Gastroesophageal sphincter (tissue), 4 donors: ENCODE measurements around the gene IFITM5. TPM values are rescaled to one million over a fixed set of nuclear protein-coding genes. Genes with fewer than 3 reads are reported as not detected.

ENCODE experiments used
- ATAC-seq: fragments of 150-250 bp; one replicate; pipeline ENCODE4 v1.9.1; 2016; ENCODE audit warnings: mild to moderate bottlenecking, moderate library complexity
- H3K27ac ChIP-seq, 4 donors: fragments of 200-600 bp; sonication (generic) in 3 of 4; 1 replicate in 3 of 4; 2 replicates in 1 of 4; pipeline ENCODE4 v1.5.1; 2016 to 2019
- H3K27me3 ChIP-seq: fragments of 200-600 bp; sonication (generic); one replicate; pipeline ENCODE4 v1.5.1; 2019
- H3K36me3 ChIP-seq, 2 donors: fragments of 200-600 bp; sonication (generic); one replicate each; pipeline ENCODE4 v1.5.1; 2019; ENCODE audit warnings: control low read depth in 1 of 2
- H3K4me1 ChIP-seq, 3 donors: fragments of 200-600 bp; sonication (generic); 1 replicate in 2 of 3; 2 replicates in 1 of 3; pipeline ENCODE4 v1.5.1; 2016 to 2019; ENCODE audit warnings: control low read depth in 2 of 3
- H3K4me3 ChIP-seq, 2 donors: fragments of 200-600 bp; sonication (generic); one replicate each; pipeline ENCODE4 v1.5.1; 2019; ENCODE audit warnings: mild to moderate bottlenecking in 1 of 2, moderate library complexity in 1 of 2
- H3K9me3 ChIP-seq, 3 donors: fragments of 200-600 bp; sonication (generic); one replicate each; pipeline ENCODE4 v1.5.1; 2017 to 2019; ENCODE audit warnings: control low read depth in 2 of 3
- EP300 ChIP-seq: sonication (generic); formaldehyde crosslinking; IDR thresholded peaks from one replicate; pipeline ENCODE4 v1.6.1; 2017; ENCODE audit warnings: antibody characterized with exemption, mild to moderate bottlenecking
- POLR2A ChIP-seq, 2 donors: fragments of 450-650 bp; IDR thresholded peaks; one replicate each; pipeline ENCODE4 v1.6.1; 2017; ENCODE audit warnings: antibody characterized with exemption in 2 of 2, mild to moderate bottlenecking in 2 of 2, moderate library complexity in 1 of 2
- POLR2AphosphoS5 ChIP-seq: sonication (generic); formaldehyde crosslinking; IDR thresholded peaks from one replicate; pipeline ENCODE4 v1.6.1; 2017; ENCODE audit warnings: antibody characterized with exemption
- WGBS, 2 donors: methylation state at CpG; one replicate each; pipeline ENCODE4 v1.1.5; 2018; ENCODE audit warnings: low coverage in 1 of 2; 5-methylcytosine and 5-hydroxymethylcytosine counted together
- total RNA-seq, 4 donors: library from RNA; depleted of rRNA; stranded (reverse); fragments of >200 nt; gene quantifications; one replicate each; pipeline ENCODE4 v1.1.0, GENCODE V29; 2016
- TF ChIP-seq, protein P1 (sequence below), 4 experiments: fragments of 200-600 bp in 2 of 4; fragments of 450-650 bp in 2 of 4; sonication (generic) in 1 of 4; IDR thresholded peaks; one replicate each; pipeline ENCODE4 v1.5.1; 2017 to 2019; ENCODE audit warnings: antibody characterized with exemption in 4 of 4, mild to moderate bottlenecking in 2 of 4, moderate library complexity in 2 of 4

IFITM5 gene
- total RNA-seq, 4 donors from 2014 or later, result not detected

DNA sequence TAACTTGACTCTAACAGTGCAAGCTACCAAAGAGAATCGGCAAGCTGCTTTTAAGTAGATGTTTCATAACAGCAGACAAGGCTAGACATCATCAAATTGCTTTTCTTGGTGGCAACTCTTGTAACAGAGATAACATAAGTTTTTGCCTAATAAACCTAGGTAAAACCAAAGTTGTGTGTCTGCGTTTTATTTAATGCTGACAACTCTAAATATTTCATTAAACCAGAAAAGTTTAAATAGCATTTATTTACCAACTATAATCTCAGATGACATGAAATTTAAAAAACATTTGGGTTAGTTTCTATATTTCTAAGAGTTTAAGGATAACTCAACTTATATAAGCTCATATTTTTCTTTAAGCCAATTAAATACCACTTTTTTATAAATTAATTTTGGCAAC lies 40.6 kb upstream of the IFITM5 start:
- 88 to 96% methylated on average over 2 of the region's 2 CpGs for WGBS, 2 donors
- no peak overlapping the region for H3K4me3 ChIP-seq
- no peak overlapping the region for H3K27ac ChIP-seq
- ATAC-seq, result no peak
- no peaks in the 10 kb centered on the region for H3K27me3 ChIP-seq
- H3K36me3 ChIP-seq, result no peaks in the 10 kb centered on the region
- no peak for TF ChIP-seq POLR2AphosphoS5
- TF ChIP-seq POLR2A (IDR thresholded peaks at IDR 0.05), result no peak
- TF ChIP-seq, protein P1, sequence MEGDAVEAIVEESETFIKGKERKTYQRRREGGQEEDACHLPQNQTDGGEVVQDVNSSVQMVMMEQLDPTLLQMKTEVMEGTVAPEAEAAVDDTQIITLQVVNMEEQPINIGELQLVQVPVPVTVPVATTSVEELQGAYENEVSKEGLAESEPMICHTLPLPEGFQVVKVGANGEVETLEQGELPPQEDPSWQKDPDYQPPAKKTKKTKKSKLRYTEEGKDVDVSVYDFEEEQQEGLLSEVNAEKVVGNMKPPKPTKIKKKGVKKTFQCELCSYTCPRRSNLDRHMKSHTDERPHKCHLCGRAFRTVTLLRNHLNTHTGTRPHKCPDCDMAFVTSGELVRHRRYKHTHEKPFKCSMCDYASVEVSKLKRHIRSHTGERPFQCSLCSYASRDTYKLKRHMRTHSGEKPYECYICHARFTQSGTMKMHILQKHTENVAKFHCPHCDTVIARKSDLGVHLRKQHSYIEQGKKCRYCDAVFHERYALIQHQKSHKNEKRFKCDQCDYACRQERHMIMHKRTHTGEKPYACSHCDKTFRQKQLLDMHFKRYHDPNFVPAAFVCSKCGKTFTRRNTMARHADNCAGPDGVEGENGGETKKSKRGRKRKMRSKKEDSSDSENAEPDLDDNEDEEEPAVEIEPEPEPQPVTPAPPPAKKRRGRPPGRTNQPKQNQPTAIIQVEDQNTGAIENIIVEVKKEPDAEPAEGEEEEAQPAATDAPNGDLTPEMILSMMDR (IDR thresholded peaks at IDR 0.05), result no peak
- no peak for TF ChIP-seq EP300
- H3K4me1 ChIP-seq, result peaks cover 0 to 21% (median 12%) of the 10 kb centered on the region in 3 donors
- no peaks in the 10 kb centered on the region for H3K9me3 ChIP-seq

DNA sequence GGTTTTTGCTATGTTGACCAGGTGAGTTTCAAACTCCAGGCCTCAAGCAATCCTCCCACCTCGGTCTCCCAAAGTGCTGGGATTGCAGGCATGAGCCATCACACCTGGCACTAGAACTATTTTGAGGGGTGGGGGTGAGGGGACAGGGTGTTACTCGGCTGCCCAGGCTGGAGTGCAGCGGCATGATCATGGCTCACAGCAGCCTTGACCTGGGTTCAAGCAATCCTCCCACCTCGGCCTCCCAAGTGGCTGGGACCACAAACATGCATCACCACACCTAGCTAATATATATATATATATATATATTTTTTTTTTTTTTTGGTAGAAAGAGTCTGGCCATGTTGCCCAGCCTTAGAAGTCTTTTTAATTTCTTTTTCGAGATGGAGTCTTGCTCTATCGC lies 38.4 kb upstream of the IFITM5 start:
- Histone ChIP-seq H3K36me3 (no peaks in the 10 kb centered on the region), H3K27ac (no peak overlapping the region), H3K4me3 (no peak overlapping the region), H3K9me3 (no peaks in the 10 kb centered on the region), H3K27me3 (no peaks in the 10 kb centered on the region), H3K4me1 (peaks cover 0 to 26% (median 12%) of the 10 kb centered on the region in 3 donors)
- 86 to 100% methylated on average over 2 to 5 of the region's 6 CpGs for WGBS, 2 donors
- TF ChIP-seq, protein P1 (IDR thresholded peaks at IDR 0.05), result no peak
- TF ChIP-seq POLR2A (IDR thresholded peaks at IDR 0.05), result no peak
- TF ChIP-seq POLR2AphosphoS5, result no peak
- no peak for TF ChIP-seq EP300
- ATAC-seq, result no peak

DNA sequence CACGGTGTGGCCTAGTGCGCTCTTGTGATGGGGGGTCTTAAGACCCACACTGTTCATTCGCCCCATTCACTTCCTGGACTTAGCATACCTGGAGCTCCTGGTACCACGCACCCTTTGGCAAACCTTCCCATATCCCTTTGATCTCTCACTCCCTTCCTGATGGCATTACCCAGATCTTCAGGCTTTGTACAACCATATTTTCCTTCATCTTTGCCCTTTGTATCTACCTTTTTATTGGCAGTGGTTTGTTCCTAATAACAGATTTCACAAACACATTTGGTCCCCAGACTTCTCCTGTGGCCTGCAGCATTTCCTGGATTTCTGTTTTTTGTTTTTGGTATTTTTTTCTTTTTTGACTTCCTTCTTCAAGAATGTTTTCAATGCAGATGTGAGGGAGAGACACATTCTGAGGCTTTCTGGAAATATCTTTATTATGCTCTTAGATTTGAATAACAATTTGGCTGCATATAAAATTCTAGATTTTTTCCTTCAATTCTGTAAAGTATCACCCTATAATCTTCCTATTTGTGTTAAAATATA lies 37.4 kb upstream of the IFITM5 start:
- H3K4me1 ChIP-seq, result peaks cover 0 to 26% (median 12%) of the 10 kb centered on the region in 3 donors
- no peaks in the 10 kb centered on the region for H3K36me3 ChIP-seq
- TF ChIP-seq POLR2AphosphoS5 (no peak), EP300 (no peak), POLR2A (IDR thresholded peaks at IDR 0.05) (no peak)
- TF ChIP-seq, protein P1 (IDR thresholded peaks at IDR 0.05), result no peak
- H3K9me3 ChIP-seq, result no peaks in the 10 kb centered on the region
- H3K27ac ChIP-seq, result peak overlapping the region in 2 of 4 donors; percentile 58 to 71
- WGBS, 2 donors, result 78 to 84% methylated on average over 4 of the region's 4 CpGs
- no peaks in the 10 kb centered on the region for H3K27me3 ChIP-seq
- no peak for ATAC-seq
- no peak overlapping the region for H3K4me3 ChIP-seq

DNA sequence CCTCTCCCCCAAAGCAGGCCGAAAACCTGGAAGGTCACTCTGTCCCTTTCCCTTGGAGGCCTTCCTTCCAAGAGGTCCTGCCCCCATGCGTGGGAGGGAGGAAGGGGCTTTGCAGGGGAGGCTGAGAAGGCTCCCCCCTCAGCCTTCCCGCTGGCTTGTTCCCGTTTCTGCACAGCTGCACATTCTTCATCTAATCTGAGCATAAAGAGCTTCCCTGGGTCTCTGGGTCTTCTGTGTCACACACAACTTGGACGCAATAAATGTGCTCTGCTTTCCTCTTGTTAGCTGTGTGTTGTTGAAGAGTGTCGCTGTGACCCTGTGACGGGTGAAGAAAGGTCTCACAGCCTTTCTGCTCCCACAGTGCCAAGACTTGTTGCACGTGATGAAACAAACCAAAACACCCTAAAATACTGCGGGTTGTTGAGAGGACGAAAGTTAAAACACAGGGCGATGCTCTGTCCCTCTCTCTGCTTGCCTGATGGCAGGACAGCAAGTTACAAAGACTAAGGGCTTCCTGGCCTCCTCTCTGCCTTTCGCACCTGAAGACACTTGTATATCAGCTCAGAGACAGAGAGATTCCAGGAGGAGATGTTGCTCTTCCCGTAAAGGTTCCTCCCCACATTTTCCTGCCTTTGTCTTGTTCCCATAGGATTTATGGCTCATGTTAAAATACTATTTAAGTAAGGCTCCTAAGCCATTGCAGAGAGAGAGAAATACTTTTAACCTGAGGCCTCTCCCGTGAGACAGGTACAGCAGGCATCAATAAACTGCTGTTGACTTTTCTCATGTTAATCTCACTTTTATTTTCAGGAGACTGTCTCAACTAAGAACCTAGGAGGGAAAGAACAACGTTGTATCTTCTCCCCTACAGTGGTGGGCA lies 36.7 kb upstream of the IFITM5 start:
- Histone ChIP-seq H3K4me1 (peaks cover 0 to 26% (median 12%) of the 10 kb centered on the region in 3 donors), H3K4me3 (no peak overlapping the region), H3K27ac (peak overlapping the region in 3 of 4 donors; percentile 58 to 71 (median 70)), H3K36me3 (no peaks in the 10 kb centered on the region), H3K27me3 (no peaks in the 10 kb centered on the region), H3K9me3 (no peaks in the 10 kb centered on the region)
- 59 to 63% methylated on average over 5 to 9 of the region's 15 CpGs for WGBS, 2 donors
- no peak for ATAC-seq
- TF ChIP-seq, protein P1 (IDR thresholded peaks at IDR 0.05), result no peak
- TF ChIP-seq POLR2A (IDR thresholded peaks at IDR 0.05) (no peak), EP300 (no peak), POLR2AphosphoS5 (no peak)
